GM12878 (cell line): Measurements from ENCODE around the gene ANKRD11. TPM values are rescaled to one million over a fixed set of nuclear protein-coding genes. Genes with fewer than 3 reads are reported as not detected.

Experiments
- ATAC-seq: fragments of 200-7000 bp; cut with Tn5 transposase; 3 replicates; pipeline ENCODE4 v1.9.1; 2020; ENCODE audit warnings: mild to moderate bottlenecking, moderate library complexity
- BruUV-seq: library from RNA; stranded (reverse); fragments of 400-500 nt; replicated peaks from 2 replicates; lab custom pipeline; 2021; lab: Mats Ljungman, UMichigan
- CTCF ChIA-PET: fragments of 300-600 bp; sonication (Branson Sonifier 250); formaldehyde crosslinking; extraction: SDS; loops from one replicate; lab custom pipeline; 2021; ENCODE audit warnings: inconsistent platforms; lab: Yijun Ruan, JAX
- POLR2A ChIA-PET: fragments of 350-600 bp; formaldehyde crosslinking; extraction: SDS; loops from one replicate; lab custom pipeline; 2021; ENCODE audit warnings: inconsistent platforms; lab: Charles Lee
- RAD21 ChIA-PET: fragments of 300-600 bp; sonication (Branson Sonifier 250); formaldehyde crosslinking; loops from one replicate; lab custom pipeline; 2023; ENCODE audit warnings: antibody characterized with exemption; ENCODE audit not compliant: unreplicated experiment; lab: Charles Lee
- SMC1A ChIA-PET: fragments of 300-600 bp; sonication (Branson Sonifier 250); formaldehyde crosslinking; loops from one replicate; lab custom pipeline; 2023; ENCODE audit not compliant: unreplicated experiment, uncharacterized antibody; lab: Charles Lee
- DNase-seq: peaks from one replicate; pipeline ENCODE4 v3.0.0-alpha.2; 2011; ENCODE audit warnings: low read depth, low spot score
- FAIRE-seq: peaks from 3 replicates; lab custom pipeline; 2011; peaks lifted over from hg19 to GRCh38; lab: Jason Lieb, UNC
- H2AFZ ChIP-seq: 2 replicates; pipeline ENCODE4 v1.6.0; 2011; ENCODE audit warnings: low read depth, low read length, control low read depth; ENCODE audit not compliant: control insufficient read depth
- H3K27ac ChIP-seq: 2 replicates; pipeline ENCODE4 v1.5.1; 2011; ENCODE audit warnings: control low read depth; ENCODE audit not compliant: control insufficient read depth, insufficient read depth
- H3K27me3 ChIP-seq, 2 experiments: replicated peaks in 1 of 2; 2 replicates each; pipeline versions ENCODE4 v1.6.0 to v1.6.1; 2011; ENCODE audit warnings: low read length in 1 of 2; ENCODE audit not compliant: control insufficient read depth in 2 of 2, insufficient read depth in 2 of 2
- H3K36me3 ChIP-seq, 2 experiments: 2 replicates each; pipeline ENCODE4 v1.5.1; 2011; ENCODE audit warnings: low read length in 1 of 2; ENCODE audit not compliant: control insufficient read depth in 2 of 2, insufficient read depth in 2 of 2
- H3K4me1 ChIP-seq: 2 replicates; pipeline ENCODE4 v1.6.1; 2011; ENCODE audit warnings: mild to moderate bottlenecking, low read length, moderate library complexity, mixed read lengths; ENCODE audit not compliant: control insufficient read depth, insufficient read depth
- H3K4me2 ChIP-seq: 2 replicates; pipeline ENCODE4 v1.6.0; 2011; ENCODE audit warnings: control low read depth; ENCODE audit not compliant: control insufficient read depth, insufficient read depth
- H3K4me3 ChIP-seq: fragments of 200-600 bp; sonication (generic); 2 replicates; pipeline ENCODE4 v1.5.1; 2016
- H3K79me2 ChIP-seq: 2 replicates; pipeline ENCODE4 v1.6.0; 2011; ENCODE audit warnings: low read length; ENCODE audit not compliant: control insufficient read depth, insufficient read depth
- H3K9ac ChIP-seq: 2 replicates; pipeline ENCODE4 v1.8.0; 2011; ENCODE audit warnings: low read length, control low read depth, mixed read lengths; ENCODE audit not compliant: control insufficient read depth, insufficient read depth
- H3K9me3 ChIP-seq: replicated peaks from 3 replicates; pipeline ENCODE4 v1.5.1; 2011; ENCODE audit warnings: mild to moderate bottlenecking, low read length; ENCODE audit not compliant: control insufficient read depth, insufficient read depth
- H4K20me1 ChIP-seq: 2 replicates; pipeline ENCODE4 v1.6.0; 2011; ENCODE audit not compliant: control insufficient read depth, insufficient read depth
- CHD1 ChIP-seq: IDR thresholded peaks from 2 replicates; pipeline ENCODE4 v1.6.1; 2012; ENCODE audit warnings: low read depth, low read length, improper control_type of control experiment
- CUX1 ChIP-seq: IDR thresholded peaks from 2 replicates; pipeline ENCODE4 v1.6.1; 2012; ENCODE audit warnings: improper control_type of control experiment, low read depth, low read length; ENCODE audit not compliant: insufficient replicate concordance
- DPF2 ChIP-seq: fragments of 450-650 bp; IDR thresholded peaks from 2 replicates; pipeline ENCODE4 v1.6.1; 2017; ENCODE audit warnings: mild to moderate bottlenecking
- EGR1 ChIP-seq, 2 experiments: IDR thresholded peaks; 1 replicate in 1 of 2; 2 replicates in 1 of 2; pipeline ENCODE4 v1.6.1; 2011 to 2012; ENCODE audit warnings: low read depth in 2 of 2, low read length in 2 of 2, borderline replicate concordance in 1 of 2, mild to moderate bottlenecking in 1 of 2, moderate library complexity in 1 of 2
- GATAD2B ChIP-seq: fragments of 450-650 bp; conservative IDR thresholded peaks from 2 replicates; pipeline ENCODE4 v1.6.1; 2017; ENCODE audit warnings: low read depth, mild to moderate bottlenecking, moderate library complexity
- IKZF1 ChIP-seq: fragments of 450-650 bp; conservative IDR thresholded peaks from 2 replicates; pipeline ENCODE4 v1.6.1; 2017; ENCODE audit warnings: antibody characterized with exemption, mild to moderate bottlenecking
- MTA3 ChIP-seq: IDR thresholded peaks from 2 replicates; pipeline ENCODE4 v1.6.1; 2012; ENCODE audit warnings: low read length, inconsistent platforms, borderline replicate concordance
- MXI1 ChIP-seq: fragments of 150-350 bp; IDR thresholded peaks from 2 replicates; pipeline ENCODE4 v1.6.1; 2011; ENCODE audit warnings: low read depth, mild to moderate bottlenecking, inconsistent platforms, low read length, improper control_type of control experiment
- NRF1 ChIP-seq: conservative IDR thresholded peaks from 2 replicates; pipeline ENCODE4 v1.6.1; 2011; ENCODE audit warnings: mild to moderate bottlenecking, low read depth, low read length, improper control_type of control experiment
- RBBP5 ChIP-seq: fragments of 200-600 bp; sonication (generic); conservative IDR thresholded peaks from 2 replicates; pipeline ENCODE4 v1.6.1; 2016
- TAF1 ChIP-seq: IDR thresholded peaks from 2 replicates; pipeline ENCODE4 v1.6.1; 2011; ENCODE audit warnings: mild to moderate bottlenecking, low read depth, low read length, borderline replicate concordance
- ZBED1 ChIP-seq: IDR thresholded peaks from 2 replicates; pipeline ENCODE4 v1.6.1; 2016; ENCODE audit warnings: borderline replicate concordance
- ZNF274 ChIP-seq: IDR thresholded peaks from one replicate; pipeline ENCODE4 v1.8.0; 2011; ENCODE audit not compliant: insufficient read length, insufficient read depth
- ZNF687 ChIP-seq: fragments of 450-650 bp; IDR thresholded peaks from 2 replicates; pipeline ENCODE4 v1.6.1; 2017; ENCODE audit warnings: mild to moderate bottlenecking, moderate library complexity
- WGBS: methylation state at CpG from one replicate; pipeline ENCODE4 v1.1.6; 2016; ENCODE audit warnings: low lambda C conversion rate; ENCODE audit not compliant: insufficient replicate concordance, insufficient coverage; ENCODE audit errors: missing lambda C conversion rate; 5-methylcytosine and 5-hydroxymethylcytosine counted together
- in situ Hi-C: fragments of 300-500 bp; cut with MboI; formaldehyde crosslinking; loops from 9 replicates; pipeline ENCODE4 v1.14.3; 2018; ENCODE audit warnings: mixed read lengths
- intact Hi-C: fragments of 100-400 bp; cut with micrococcal nuclease; formaldehyde crosslinking; loops from one replicate; pipeline ENCODE4 v1.14.2; 2022; ENCODE audit not compliant: unreplicated experiment
- polyA plus RNA-seq, 11 experiments: library from polyadenylated mRNA; depleted of rRNA in 4 of 11; unstranded in 6 of 11; stranded (reverse) in 5 of 11; fragments of >200 nt; fragmentation: Nextera tagmentation in 4 of 11; fragmentation: Illumina TruSeq in 1 of 11; extraction: Ambion mirVana in 4 of 11; extraction: Trizol in 1 of 11; gene quantifications; 1 replicate in 1 of 11; 2 replicates in 10 of 11; pipeline versions ENCODE4 v1.2.1 to v1.2.3, GENCODE V29; 2011 to 2016; ENCODE audit warnings: inconsistent platforms in 2 of 11, missing spikeins in 2 of 11, low read depth in 1 of 11
- total RNA-seq, 4 experiments: library from RNA; depleted of rRNA in 3 of 4; stranded (reverse); fragments of >200 nt in 3 of 4; fragmentation: Illumina TruSeq in 1 of 4; extraction: Trizol in 1 of 4; gene quantifications; 2 replicates each; pipeline versions ENCODE4 v1.2.1 to v1.2.3, GENCODE V29; 2013 to 2021

Gene ANKRD11
- total and polyA plus RNA-seq, 10 of the 15 experiments (the other 5 are each of a cell fraction or from before 2014, with no cell fraction given): 5.1 to 103 (median 27.4) TPM

- ChIA-PET SMC1A (interaction anchor here (0.8 to 1.5 kb wide), 5 partner anchors 24 to 268 kb away, joined by 3 read pairs; no protein-coding TSS in a partner anchor), POLR2A (interaction anchor here (0.5 to 1.8 kb wide), 9 partner anchors 10 to 260 kb away, joined by 3 to 7 read pairs (median 3); no protein-coding TSS in a partner anchor), RAD21 (interaction anchor here (0.6 to 2.1 kb wide), 13 partner anchors 12 to 696 kb away, joined by 3 to 8 read pairs (median 4); partner anchors contain the start of gene APRT), CTCF (interaction anchor here (0.6 to 2.9 kb wide), 16 partner anchors 13 to 290 kb away, joined by 3 to 9 read pairs (median 6); partner anchors contain the start of gene ZNF778)
- Histone ChIP-seq H3K9me3 (no peaks in the 10 kb centered on the region), H3K4me1 (peaks cover 21% of the 10 kb centered on the region), H3K27ac (peak within 1 kb of the TSS; percentile 80), H4K20me1 (no peaks in the 10 kb centered on the region), H3K9ac (peak within 1 kb of the TSS; percentile 77), H3K4me2 (peak within 1 kb of the TSS; percentile 93), H3K4me3 (peak within 1 kb of the TSS; percentile 96), H3K79me2 (peaks cover 37% of the 10 kb centered on the region), H2AFZ (peak within 1 kb of the TSS; percentile 76), H3K27me3 (no peaks in the 10 kb centered on the region), H3K36me3 (peaks cover 0 to 10% of the 10 kb centered on the region in 2 experiments; a peak in 2 of 4 replicates)
- DNase-seq: peak; percentile 51
- FAIRE-seq: no peak
- ATAC-seq: peak; percentile 87
- intact Hi-C loops: loop anchor here (2.0 to 5.0 kb wide), 3 partner anchors 53 to 271 kb away; partner anchors contain the start of gene RPL13
- WGBS: 1% methylated on average over 64 of the region's 90 CpGs
- BruUV-seq: no TSS peak
- in situ Hi-C loops: no loop called here
- TF ChIP-seq ZNF274 (no peak), MXI1 (peak; percentile 70), NRF1 (peak; percentile 93), RBBP5 (no peak), TAF1 (peak; percentile 81; the same call in 1 of the 2 replicates), CHD1 (no peak), CUX1 (no peak), GATAD2B (peak; percentile 72), EGR1 (IDR thresholded peaks at IDR 0.05; ENCODE audit: borderline replicate concordance in 1 of 2, low read depth in 2 of 2, low read length in 2 of 2) (no peak; a peak in 1 of 3 replicates), MTA3 (no peak), ZBED1 (no peak), ZNF687 (peak; percentile 92), IKZF1 (peak; percentile 99), DPF2 (peak; percentile 82)
Observed at GRCh38 chr16:89507834-89508590, 17.7 kb upstream of the ANKRD11 start, which contains the start of gene SPG7. Gene SPG7 (plus strand): TSS chr16:89508403. CDS start chr16:89508418, 15 bp downstream.
